ENCODE results near the gene TAOK1.

The TAOK1 gene

GRCh38 chr17:29597361-29598172 lies 207.4 kb downstream of the TAOK1 start (continued):
- TF ChIP-seq KLF16 (tag by site-specific recombination; IDR thresholded peaks at IDR 0.05) (no peak), ZFP41 (tag by site-specific recombination; IDR thresholded peaks at IDR 0.05; ENCODE audit: borderline replicate concordance) (no peak), ZNF248 (tag by site-specific recombination; IDR thresholded peaks at IDR 0.05) (no peak), ZNF473 (tag by site-specific recombination; IDR thresholded peaks at IDR 0.05) (no peak), ZBTB1 (tag by site-specific recombination; IDR thresholded peaks at IDR 0.05) (no peak)

Data from HEK293 (cell line).